ENCODE data around the gene WEE1. TPM values are rescaled to one million over a fixed set of nuclear protein-coding genes. Genes with fewer than 3 reads are reported as not detected.

WEE1 gene
- total RNA-seq, 1 experiment from 2014 or later, result 54.9 TPM

DNA sequence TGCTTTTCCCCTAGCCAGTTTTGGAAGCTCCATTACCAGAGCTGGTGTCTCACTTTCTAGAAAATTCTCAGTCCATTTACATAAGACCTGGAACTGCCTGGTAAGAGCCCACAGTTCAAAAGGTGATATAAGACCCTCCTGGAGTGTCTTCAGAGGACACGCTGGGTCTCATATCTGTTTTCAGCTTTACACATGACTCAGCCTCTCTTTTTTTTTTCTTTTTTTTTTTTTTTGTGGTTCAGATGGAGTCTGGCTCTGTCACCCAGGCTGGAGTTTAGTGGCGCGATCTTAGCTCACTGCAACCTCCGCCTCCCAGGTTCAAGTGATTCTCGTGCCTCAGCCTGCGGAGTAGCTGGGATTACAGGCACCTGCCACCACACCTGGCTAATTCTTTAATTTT, 30.7 kb downstream of the WEE1 start:
- no peaks in the 10 kb centered on the region for H3K36me3 ChIP-seq (ENCODE audit: insufficient read depth, low read length, poor library complexity, severe bottlenecking)

DNA sequence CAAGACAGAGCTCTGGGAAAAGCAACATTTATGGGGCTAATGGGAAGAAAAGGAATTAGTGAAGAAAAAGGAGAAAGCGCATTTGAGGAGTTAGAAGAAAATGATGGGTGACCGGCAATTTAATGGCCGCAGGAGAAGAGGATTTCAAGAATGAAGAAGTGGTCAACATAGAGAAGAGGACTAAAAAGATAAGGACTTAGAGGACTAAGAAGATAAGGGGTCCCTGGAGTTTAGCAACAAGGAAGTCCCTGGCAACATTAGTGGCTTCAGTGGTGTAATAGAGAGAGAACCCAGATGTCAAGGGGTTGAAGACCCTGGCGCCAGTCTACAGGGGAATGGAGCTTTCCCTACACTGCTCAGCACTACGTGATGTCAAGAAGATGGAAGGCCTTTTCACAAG, 32.3 kb downstream of the WEE1 start:
- intact Hi-C loops (cut with micrococcal nuclease; ENCODE audit: unreplicated experiment), result no loop called here

More for the DNA sequence above, 30.7 kb downstream of the WEE1 start:
- no peak overlapping the region for H3K4me3 ChIP-seq (ENCODE audit: low read depth, low read length, poor library complexity, severe bottlenecking)
- CTCF ChIA-PET, result no interaction called here
- H3K27ac ChIP-seq (ENCODE audit: low read depth, low read length, poor library complexity, severe bottlenecking), result no peak overlapping the region
- peaks cover 7% of the 10 kb centered on the region for H3K4me1 ChIP-seq (ENCODE audit: insufficient read depth, low read length, poor library complexity, severe bottlenecking)
- no peak for DNase-seq (ENCODE audit: low spot score)
- intact Hi-C loops (cut with micrococcal nuclease; ENCODE audit: unreplicated experiment), result no loop called here
- TF ChIP-seq, protein P1, sequence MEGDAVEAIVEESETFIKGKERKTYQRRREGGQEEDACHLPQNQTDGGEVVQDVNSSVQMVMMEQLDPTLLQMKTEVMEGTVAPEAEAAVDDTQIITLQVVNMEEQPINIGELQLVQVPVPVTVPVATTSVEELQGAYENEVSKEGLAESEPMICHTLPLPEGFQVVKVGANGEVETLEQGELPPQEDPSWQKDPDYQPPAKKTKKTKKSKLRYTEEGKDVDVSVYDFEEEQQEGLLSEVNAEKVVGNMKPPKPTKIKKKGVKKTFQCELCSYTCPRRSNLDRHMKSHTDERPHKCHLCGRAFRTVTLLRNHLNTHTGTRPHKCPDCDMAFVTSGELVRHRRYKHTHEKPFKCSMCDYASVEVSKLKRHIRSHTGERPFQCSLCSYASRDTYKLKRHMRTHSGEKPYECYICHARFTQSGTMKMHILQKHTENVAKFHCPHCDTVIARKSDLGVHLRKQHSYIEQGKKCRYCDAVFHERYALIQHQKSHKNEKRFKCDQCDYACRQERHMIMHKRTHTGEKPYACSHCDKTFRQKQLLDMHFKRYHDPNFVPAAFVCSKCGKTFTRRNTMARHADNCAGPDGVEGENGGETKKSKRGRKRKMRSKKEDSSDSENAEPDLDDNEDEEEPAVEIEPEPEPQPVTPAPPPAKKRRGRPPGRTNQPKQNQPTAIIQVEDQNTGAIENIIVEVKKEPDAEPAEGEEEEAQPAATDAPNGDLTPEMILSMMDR (conservative IDR thresholded peaks at IDR 0.05; ENCODE audit: low read depth, low read length), result no peak
- TF ChIP-seq EZH2 (IDR thresholded peaks at IDR 0.05; ENCODE audit: borderline replicate concordance, low read depth, low read length, poor library complexity, severe bottlenecking), result no peak
- H3K27me3 ChIP-seq (replicated peaks; ENCODE audit: insufficient read depth, low read depth, low read length, poor library complexity), result no peaks in the 10 kb centered on the region
- no peaks in the 10 kb centered on the region for H3K9me3 ChIP-seq (ENCODE audit: low read depth, low read length, poor library complexity, severe bottlenecking)
- POLR2A ChIA-PET (ENCODE audit: low non-redundant PET), result no interaction called here
- no TSS peak for BruUV-seq (replicated peaks)

DNA sequence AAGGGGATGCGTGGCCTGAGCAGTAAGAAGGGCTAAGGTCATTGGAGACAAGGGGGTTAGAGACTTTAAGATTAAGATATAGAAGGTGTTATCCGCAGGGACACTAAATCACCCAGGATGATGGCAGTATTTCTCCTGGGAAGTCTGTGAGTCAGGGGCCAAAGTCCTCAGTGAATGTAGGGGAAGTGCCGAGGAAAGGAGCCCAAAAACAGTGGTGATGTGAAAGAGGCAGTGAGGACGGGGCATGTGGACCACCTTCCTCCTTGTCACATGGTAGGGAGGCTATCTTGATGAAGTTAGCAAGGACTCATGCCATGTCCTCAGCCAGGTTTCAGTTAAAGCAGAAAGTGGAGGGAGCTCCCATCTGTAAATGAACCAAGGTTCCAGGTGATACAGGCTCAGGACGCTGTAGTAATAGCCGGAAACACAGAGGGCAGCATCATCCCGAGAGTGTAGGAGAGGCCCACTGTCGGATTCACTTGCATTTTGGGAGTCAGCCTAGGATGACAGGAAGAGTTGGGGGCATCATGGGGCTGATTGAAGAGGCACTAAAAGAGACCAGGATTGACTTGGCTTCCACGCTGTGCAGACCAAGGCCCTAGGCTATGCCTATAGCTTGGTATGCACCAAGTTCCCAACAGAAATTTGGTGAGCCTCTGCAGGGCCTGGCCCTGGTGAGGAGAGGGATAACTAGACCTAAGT, 33.5 kb downstream of the WEE1 start:
- ChIA-PET POLR2A (ENCODE audit: low non-redundant PET) (no interaction called here), CTCF (no interaction called here)
- TF ChIP-seq, protein P1 (conservative IDR thresholded peaks at IDR 0.05; ENCODE audit: low read depth, low read length), result no peak
- no peak for TF ChIP-seq EZH2 (IDR thresholded peaks at IDR 0.05; ENCODE audit: borderline replicate concordance, low read depth, low read length, poor library complexity, severe bottlenecking)
- H3K27me3 ChIP-seq (replicated peaks; ENCODE audit: insufficient read depth, low read depth, low read length, poor library complexity), result no peaks in the 10 kb centered on the region
- no peaks in the 10 kb centered on the region for H3K36me3 ChIP-seq (ENCODE audit: insufficient read depth, low read length, poor library complexity, severe bottlenecking)
- BruUV-seq (replicated peaks), result no TSS peak
- no peaks in the 10 kb centered on the region for H3K4me1 ChIP-seq (ENCODE audit: insufficient read depth, low read length, poor library complexity, severe bottlenecking)
- no peak overlapping the region for H3K4me3 ChIP-seq (ENCODE audit: low read depth, low read length, poor library complexity, severe bottlenecking)
- DNase-seq (ENCODE audit: low spot score), result no peak
- intact Hi-C loops (cut with micrococcal nuclease; ENCODE audit: unreplicated experiment), result no loop called here
- H3K9me3 ChIP-seq (ENCODE audit: low read depth, low read length, poor library complexity, severe bottlenecking), result no peaks in the 10 kb centered on the region
- no peak overlapping the region for H3K27ac ChIP-seq (ENCODE audit: low read depth, low read length, poor library complexity, severe bottlenecking)

More for the DNA sequence above, 32.3 kb downstream of the WEE1 start:
- BruUV-seq (replicated peaks), result no TSS peak
- Histone ChIP-seq H3K27me3 (replicated peaks; ENCODE audit: insufficient read depth, low read depth, low read length, poor library complexity) (no peaks in the 10 kb centered on the region), H3K4me1 (ENCODE audit: insufficient read depth, low read length, poor library complexity, severe bottlenecking) (peaks cover 7% of the 10 kb centered on the region), H3K36me3 (ENCODE audit: insufficient read depth, low read length, poor library complexity, severe bottlenecking) (no peaks in the 10 kb centered on the region), H3K4me3 (ENCODE audit: low read depth, low read length, poor library complexity, severe bottlenecking) (no peak overlapping the region), H3K27ac (ENCODE audit: low read depth, low read length, poor library complexity, severe bottlenecking) (no peak overlapping the region), H3K9me3 (ENCODE audit: low read depth, low read length, poor library complexity, severe bottlenecking) (no peaks in the 10 kb centered on the region)
- no peak for DNase-seq (ENCODE audit: low spot score)
- TF ChIP-seq EZH2 (IDR thresholded peaks at IDR 0.05; ENCODE audit: borderline replicate concordance, low read depth, low read length, poor library complexity, severe bottlenecking), result no peak
- TF ChIP-seq, protein P1 (conservative IDR thresholded peaks at IDR 0.05; ENCODE audit: low read depth, low read length), result no peak
- ChIA-PET CTCF (no interaction called here), POLR2A (ENCODE audit: low non-redundant PET) (interaction anchor here (0.6 kb wide), 1 partner anchor 546 kb away, joined by 3 read pairs; no protein-coding TSS in a partner anchor)
